GM19467 (cell line): ENCODE data around the gene SLF2.

Experiments used
- ATAC-seq: cut with Tn5 transposase; IDR thresholded peaks from one replicate; pipeline ENCODE4 v1.9.1; 2021; ENCODE audit warnings: mild to moderate bottlenecking, moderate library complexity; ENCODE audit not compliant: unreplicated experiment

SLF2 gene

GRCh38 chr10:100912605-100913469 is at the start of gene SLF2:
Gene SLF2, plus strand, starts transcription at chr10:100912963. Its CDS starts 148 bp downstream, at chr10:100913111.
- peak; percentile 89 for ATAC-seq

- ATAC-seq, result no peak
Measured at GRCh38 chr10:100863433-100863832, 49.3 kb upstream of the SLF2 start.

GRCh38 chr10:100864036-100864885 is 48.5 kb upstream of the SLF2 start:
- ATAC-seq, result no peak

GRCh38 chr10:100864978-100865377 is 47.8 kb upstream of the SLF2 start:
- no peak for ATAC-seq

- ATAC-seq, result no peak
Measured at GRCh38 chr10:100866010-100866409, 46.8 kb upstream of the SLF2 start.

GRCh38 chr10:100866575-100867098 is 46.1 kb upstream of the SLF2 start:
- no peak for ATAC-seq

- ATAC-seq, result no peak
Measured at GRCh38 chr10:100867261-100867963, 45.4 kb upstream of the SLF2 start.

GRCh38 chr10:100868382-100868781 is 44.4 kb upstream of the SLF2 start:
- ATAC-seq, result no peak

GRCh38 chr10:100869399-100869798 is 43.4 kb upstream of the SLF2 start:
- no peak for ATAC-seq

GRCh38 chr10:100872034-100872791 is 40.5 kb upstream of the SLF2 start:
- no peak for ATAC-seq

- ATAC-seq, result no peak
Measured at GRCh38 chr10:100873146-100873826, 39.5 kb upstream of the SLF2 start.

- ATAC-seq, result no peak
Measured at GRCh38 chr10:100873827-100874326, 38.9 kb upstream of the SLF2 start.

GRCh38 chr10:100874702-100875483 is 37.9 kb upstream of the SLF2 start:
- ATAC-seq, result no peak

GRCh38 chr10:100875484-100876166 is 37.1 kb upstream of the SLF2 start:
- ATAC-seq, result no peak

- no peak for ATAC-seq
Measured at GRCh38 chr10:100876585-100877460, 35.9 kb upstream of the SLF2 start.

GRCh38 chr10:100877461-100877850 is 35.3 kb upstream of the SLF2 start:
- no peak for ATAC-seq

GRCh38 chr10:100878291-100878910 is 34.4 kb upstream of the SLF2 start:
- ATAC-seq, result no peak
